ENCODE measurements around the gene LAMA4.
"Not testable (repeated sequence)": the region's sequence is repeated elsewhere in the genome, so short reads cannot be mapped to it uniquely, and the experiment has no call there.

LAMA4 gene

DNA sequence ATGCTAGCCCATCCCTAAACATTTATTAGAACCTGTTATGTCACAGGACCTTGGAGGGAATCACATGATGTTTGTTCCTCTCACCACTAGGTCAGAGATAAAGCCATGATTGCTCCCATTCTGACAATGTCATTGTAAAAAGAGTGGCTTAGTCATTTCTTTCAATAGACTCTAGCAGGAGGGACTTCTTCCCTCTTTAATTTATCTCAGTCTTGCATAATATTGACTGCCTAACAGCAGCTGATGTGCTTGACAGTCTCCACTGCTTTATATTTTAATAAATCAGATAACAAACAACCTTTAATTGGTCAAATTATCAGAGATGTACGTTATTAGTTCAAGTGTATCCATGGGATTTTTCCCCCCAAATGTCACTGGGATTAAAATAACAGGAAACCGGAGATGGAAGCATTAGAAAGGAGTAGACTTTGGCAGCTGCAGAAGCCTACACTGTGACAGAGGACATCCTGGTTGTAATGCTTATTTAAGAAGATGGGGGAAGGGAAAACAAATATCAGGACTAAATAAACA, 39.6 kb downstream of the LAMA4 start:
- DNase-seq, result peak; percentile 65

DNA sequence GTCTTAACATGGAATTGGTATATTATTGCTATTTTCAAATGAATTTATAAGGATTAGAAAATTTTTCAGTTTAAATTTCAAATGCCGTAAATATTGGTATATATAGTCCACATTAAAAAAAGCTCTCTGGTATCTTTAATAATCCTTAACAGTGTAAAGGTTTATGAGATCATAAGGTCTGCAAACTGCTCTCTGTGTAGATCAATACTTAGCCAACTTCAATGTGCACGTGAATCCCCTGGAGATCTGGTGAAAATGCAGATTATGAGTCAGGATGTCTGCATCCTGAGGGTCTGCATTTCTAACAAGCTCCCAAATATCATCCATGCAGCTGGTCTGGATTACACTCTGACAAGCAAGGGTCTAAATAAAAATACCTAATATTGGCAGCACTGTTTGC, 43.5 kb downstream of the LAMA4 start:
- no peak for DNase-seq

- no peak for DNase-seq
Observed at GRCh38 chr6:112209131-112209530, 45.2 kb downstream of the LAMA4 start.

- DNase-seq, result no peak
Observed at GRCh38 chr6:112207776-112208175, 46.6 kb downstream of the LAMA4 start.

GRCh38 chr6:112207131-112207530, 47.2 kb downstream of the LAMA4 start:
- no peak for DNase-seq

GRCh38 chr6:112206110-112206458, 48.3 kb downstream of the LAMA4 start:
- no peak for DNase-seq

DNA sequence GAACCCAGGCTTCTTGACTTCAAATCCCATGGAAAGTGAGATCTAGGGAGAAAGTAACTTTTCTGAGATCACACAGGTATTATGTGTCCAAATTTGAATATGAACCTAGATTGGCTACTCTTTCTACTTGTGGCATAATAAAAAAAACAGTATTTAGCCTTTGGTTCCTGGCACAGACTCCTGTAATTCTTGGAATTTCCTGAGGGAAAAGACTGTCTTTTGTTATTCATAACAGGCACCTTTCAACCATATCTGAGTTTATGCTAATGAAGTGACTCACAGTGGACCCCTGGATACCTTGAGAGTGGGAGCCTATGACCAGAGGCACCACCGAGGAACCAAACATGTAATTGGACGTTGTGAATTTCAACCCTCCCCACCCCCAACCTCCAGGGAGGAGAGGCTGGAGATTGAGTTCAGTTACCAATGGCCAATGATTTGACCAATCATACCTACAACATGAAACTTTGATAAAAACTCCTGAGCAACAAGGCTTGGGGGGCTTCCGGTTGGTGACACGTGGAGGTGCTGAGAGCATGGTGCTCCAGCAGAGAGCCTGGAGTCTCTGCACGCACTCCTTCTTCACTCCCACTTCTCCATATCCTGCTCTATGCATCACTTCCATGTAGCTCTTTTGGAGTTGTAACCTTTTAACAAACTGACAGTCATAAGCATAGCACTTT, 48.8 kb downstream of the LAMA4 start:
- DNase-seq, result no peak

- DNase-seq, result no peak
Observed at GRCh38 chr6:112204350-112204706, 50.0 kb downstream of the LAMA4 start.

DNA sequence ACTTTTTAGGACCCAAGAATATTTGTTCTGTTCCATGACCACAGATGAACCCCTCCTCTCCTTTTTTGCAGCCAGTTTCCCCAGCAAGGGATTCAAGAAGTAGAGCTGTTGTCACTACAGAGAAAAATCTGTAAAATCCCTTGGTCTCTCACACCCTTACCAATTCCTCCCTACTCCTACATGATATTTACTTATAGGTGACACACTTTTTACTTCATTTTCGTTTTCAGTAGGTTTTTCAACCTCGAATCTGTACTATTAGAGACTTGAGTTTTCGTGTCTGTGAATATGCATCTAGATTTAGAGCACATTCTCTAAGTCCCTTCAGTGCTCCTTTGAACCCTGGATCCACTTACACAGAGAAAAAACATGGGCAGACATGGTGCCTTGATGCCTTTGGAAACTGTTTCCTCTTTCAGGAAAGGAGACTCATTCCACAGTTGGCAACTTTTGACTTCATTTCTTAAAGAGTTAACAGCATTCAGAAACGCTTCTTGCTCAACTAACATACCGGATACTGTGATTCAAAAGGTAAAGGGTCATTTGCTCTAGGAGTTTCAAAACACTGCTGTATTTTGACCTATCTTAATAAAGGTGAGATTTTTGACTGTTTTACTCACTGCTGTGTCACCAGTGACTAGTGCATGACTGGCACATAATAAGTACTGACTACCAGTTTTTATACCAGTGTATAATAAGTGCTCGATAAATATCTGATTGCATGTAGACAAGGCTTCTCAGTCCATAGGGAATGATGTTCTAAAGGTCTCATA, 50.6 kb downstream of the LAMA4 start:
- DNase-seq, result no peak

- no peak for DNase-seq
Observed at GRCh38 chr6:112202639-112203341, 51.6 kb downstream of the LAMA4 start.

DNA sequence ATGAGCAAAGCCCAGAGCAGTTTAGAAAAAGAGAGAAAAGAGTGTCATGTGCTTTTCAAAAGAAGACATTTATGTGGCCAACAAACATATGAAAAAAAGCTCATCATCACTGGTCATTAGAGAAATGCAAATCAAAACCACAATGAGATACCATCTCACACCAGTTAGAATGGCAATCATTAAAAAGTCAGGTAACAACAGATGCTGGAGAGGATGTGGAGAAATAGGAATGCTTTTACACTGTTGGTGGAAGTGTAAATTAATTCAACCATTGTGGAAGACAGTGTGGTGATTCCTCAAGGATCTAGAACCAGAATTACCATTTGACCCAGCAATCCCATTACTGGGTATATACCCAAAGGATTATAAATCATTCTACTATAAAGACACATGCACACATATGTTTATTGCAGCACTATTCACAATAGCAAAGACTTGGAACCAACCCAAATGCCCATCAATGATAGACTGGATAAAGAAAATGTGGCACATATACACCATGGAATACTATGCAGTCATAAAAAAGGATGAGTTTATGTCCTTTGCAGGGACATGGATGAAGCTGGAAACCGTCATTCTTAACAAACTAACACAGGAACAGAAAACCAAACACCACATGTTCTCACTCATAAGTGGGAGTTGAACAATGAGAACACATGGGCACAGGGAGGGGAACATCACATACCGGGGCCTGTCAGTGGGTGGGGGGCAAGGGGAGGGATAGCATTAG, 54.0 kb downstream of the LAMA4 start:
- DNase-seq, result not testable (repeated sequence)

- no peak for DNase-seq
Observed at GRCh38 chr6:112199001-112199403, 55.4 kb downstream of the LAMA4 start.

GRCh38 chr6:112198582-112198981, 55.8 kb downstream of the LAMA4 start:
- DNase-seq, result no peak

DNA sequence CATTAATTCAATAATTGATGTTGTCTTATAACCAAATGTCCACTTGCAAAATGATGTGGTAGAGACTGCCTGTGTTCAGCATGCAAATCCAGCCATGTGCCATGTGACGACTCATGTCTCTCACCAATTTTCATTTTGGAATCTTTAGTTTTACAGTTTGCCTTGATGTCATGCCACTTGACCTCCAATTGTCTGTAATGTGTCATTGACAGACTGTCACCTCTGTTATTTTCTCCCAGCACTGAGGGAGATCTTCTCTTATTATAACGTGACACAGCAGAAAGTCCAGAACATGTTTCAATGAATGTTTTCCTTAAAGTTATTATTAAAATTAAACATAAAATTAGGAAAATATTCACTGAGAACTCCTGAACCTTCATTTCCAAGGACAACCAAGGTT, 56.7 kb downstream of the LAMA4 start:
- no peak for DNase-seq

GRCh38 chr6:112196306-112196705, 58.1 kb downstream of the LAMA4 start:
- DNase-seq, result no peak

GRCh38 chr6:112195166-112195565, 59.2 kb downstream of the LAMA4 start:
- DNase-seq, result no peak

- DNase-seq, result no peak
Observed at GRCh38 chr6:112194511-112194910, 59.9 kb downstream of the LAMA4 start.

- DNase-seq, result no peak
Observed at GRCh38 chr6:112193535-112194051, 60.8 kb downstream of the LAMA4 start.

DNA sequence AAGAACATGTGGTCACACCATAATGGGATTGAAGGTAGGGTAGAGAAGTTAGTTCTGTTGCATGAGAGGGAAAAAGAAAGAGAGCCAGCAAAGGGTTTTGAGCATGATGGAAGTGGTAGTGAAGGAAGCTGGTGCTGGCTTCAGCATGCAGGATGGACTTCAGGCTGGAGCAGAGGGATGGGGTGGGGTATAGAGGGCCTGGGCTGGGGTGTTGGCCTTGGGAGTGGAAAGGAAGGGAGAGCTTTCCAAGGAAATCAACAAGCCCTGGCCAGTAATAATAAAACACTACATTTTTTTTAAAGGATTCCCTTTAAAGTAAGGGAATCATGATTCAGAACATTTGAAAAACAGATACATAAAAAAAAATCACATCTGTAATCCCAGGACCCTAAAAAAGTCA, 61.2 kb downstream of the LAMA4 start:
- DNase-seq, result no peak

DNA sequence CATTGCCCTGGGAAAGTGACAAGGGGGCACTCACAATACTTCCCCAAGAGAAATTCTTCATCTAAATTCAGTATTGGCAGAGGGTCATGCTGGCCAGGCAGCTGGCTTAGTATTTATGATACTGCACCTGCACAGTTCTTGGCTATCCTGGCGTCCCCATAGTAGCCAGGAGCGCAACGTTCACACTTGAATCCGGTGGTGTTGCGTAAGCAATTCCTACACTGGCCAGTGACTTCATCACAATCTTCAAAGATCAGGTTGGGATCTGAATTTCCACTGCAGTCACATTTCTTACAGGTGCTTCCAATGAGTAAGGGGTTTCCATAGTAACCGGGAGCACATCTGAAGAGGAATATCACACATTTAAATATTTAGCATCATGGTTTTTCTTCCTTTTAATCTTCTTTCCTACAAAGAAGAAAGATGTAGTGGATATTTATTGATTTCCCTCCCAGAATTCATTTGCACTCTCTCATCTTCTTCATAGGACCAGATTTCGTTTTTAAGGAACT, 62.8 kb downstream of the LAMA4 start:
- DNase-seq, result no peak

GRCh38 chr6:112190164-112190563, 64.2 kb downstream of the LAMA4 start:
- no peak for DNase-seq

- no peak for DNase-seq
Observed at GRCh38 chr6:112189494-112189893, 64.9 kb downstream of the LAMA4 start.

GRCh38 chr6:112188906-112189305, 65.5 kb downstream of the LAMA4 start:
- no peak for DNase-seq

Data from NCI-H345 (cell line).